ENCODE results near the gene PSMC3IP. TPM values are rescaled to one million over a fixed set of nuclear protein-coding genes. Genes with fewer than 3 reads are reported as not detected.
"Not testable (repeated sequence)": the region's sequence is repeated elsewhere in the genome, so short reads cannot be mapped to it uniquely, and the experiment has no call there.

PSMC3IP gene
- total and polyA plus RNA-seq, 12 donors: 1.2 to 7.7 (median 2.0) TPM; not detected in 1

GRCh38 chr17:42544874-42545283 is 32.6 kb downstream of the PSMC3IP start:
- WGBS, 4 donors: 55 to 73% (median 68%) methylated on average over 8 of the region's 8 CpGs
- Histone ChIP-seq H3K27ac (no peak overlapping the region), H3K36me3 (replicated peaks in 1 of 2) (peaks cover 0 to 31% of the 10 kb centered on the region in 2 donors)

GRCh38 chr17:42543190-42544079 is 34.1 kb downstream of the PSMC3IP start:
- peak in 1 of 7 donors; percentile 25 for DNase-seq
- WGBS, 4 donors: 93 to 97% (median 94%) methylated on average over 15 to 39 of the region's 39 CpGs

More at GRCh38 chr17:42544874-42545283, 32.6 kb downstream of the PSMC3IP start:
- Histone ChIP-seq H3K4me1 (replicated peaks in 1 of 2) (peaks cover 8 to 10% of the 10 kb centered on the region in 2 donors), H3K27me3 (no peaks in the 10 kb centered on the region), H3K9me3 (replicated peaks in 1 of 3) (no peaks in the 10 kb centered on the region), H3K4me3 (no peak overlapping the region)
- no peak for DNase-seq
- TF ChIP-seq CTCF (IDR thresholded peaks at IDR 0.05) (no peak), POLR2A (IDR thresholded peaks at IDR 0.05) (no peak)
- intact Hi-C loops (cut with DNase I): no loop called here

GRCh38 chr17:42541041-42541833 is 36.3 kb downstream of the PSMC3IP start:
- H3K4me1 ChIP-seq (replicated peaks in 1 of 2): peaks cover 6 to 12% of the 10 kb centered on the region in 2 donors
- no peak for TF ChIP-seq POLR2A (IDR thresholded peaks at IDR 0.05)
- peaks cover 0 to 49% of the 10 kb centered on the region in 2 donors for H3K36me3 ChIP-seq (replicated peaks in 1 of 2)
- H3K4me3 ChIP-seq: no peak overlapping the region
- DNase-seq: no peak
- H3K9me3 ChIP-seq (replicated peaks in 1 of 3): no peaks in the 10 kb centered on the region
- no peak overlapping the region for H3K27ac ChIP-seq
- H3K27me3 ChIP-seq: no peaks in the 10 kb centered on the region
- intact Hi-C loops (cut with DNase I): no loop called here
- 77 to 80% (median 78%) methylated on average over 13 to 17 of the region's 17 CpGs for WGBS, 4 donors

More at GRCh38 chr17:42543190-42544079, 34.1 kb downstream of the PSMC3IP start:
- Histone ChIP-seq H3K36me3 (replicated peaks in 1 of 2) (peaks cover 0 to 45% of the 10 kb centered on the region in 2 donors), H3K9me3 (replicated peaks in 1 of 3) (no peaks in the 10 kb centered on the region), H3K4me1 (replicated peaks in 1 of 2) (peaks cover 5 to 6% of the 10 kb centered on the region in 2 donors), H3K27me3 (no peaks in the 10 kb centered on the region), H3K4me3 (no peak overlapping the region), H3K27ac (no peak overlapping the region)
- intact Hi-C loops (cut with DNase I): no loop called here
- TF ChIP-seq CTCF (IDR thresholded peaks at IDR 0.05) (no peak), POLR2A (IDR thresholded peaks at IDR 0.05) (no peak)

- H3K36me3 ChIP-seq (replicated peaks in 1 of 2): peaks cover 0 to 49% of the 10 kb centered on the region in 2 donors
- DNase-seq; intact Hi-C loops (cut with DNase I); H3K9me3 ChIP-seq (replicated peaks in 1 of 3); H3K27me3 ChIP-seq; H3K27ac ChIP-seq; H3K4me3 ChIP-seq: not testable (repeated sequence)
- H3K4me1 ChIP-seq (replicated peaks in 1 of 2): peaks cover 9 to 15% of the 10 kb centered on the region in 2 donors
- WGBS, 4 donors: 89 to 96% (median 92%) methylated on average over 4 of the region's 4 CpGs
These were observed 37.0 kb downstream of the PSMC3IP start for GRCh38 chr17:42540558-42540957.

- H3K36me3 ChIP-seq (replicated peaks in 1 of 2): peaks cover 0 to 45% of the 10 kb centered on the region in 2 donors
- intact Hi-C loops (cut with DNase I): no loop called here
- H3K27me3 ChIP-seq: no peaks in the 10 kb centered on the region
These were observed 39.0 kb downstream of the PSMC3IP start for GRCh38 chr17:42538482-42538881.

More at GRCh38 chr17:42538482-42538881, 39.0 kb downstream of the PSMC3IP start:
- H3K9me3 ChIP-seq (replicated peaks in 1 of 3): no peaks in the 10 kb centered on the region
- no peak overlapping the region for H3K27ac ChIP-seq
- no peak for DNase-seq
- H3K4me3 ChIP-seq: no peak overlapping the region
- no peak for TF ChIP-seq POLR2A (IDR thresholded peaks at IDR 0.05)
- no peak for TF ChIP-seq CTCF (IDR thresholded peaks at IDR 0.05)
- H3K4me1 ChIP-seq (replicated peaks in 1 of 2): peaks cover 12 to 22% of the 10 kb centered on the region in 2 donors
- 92 to 98% (median 96%) methylated on average over 12 to 14 of the region's 14 CpGs for WGBS, 4 donors

Measured in adrenal gland (tissue), 12 donors.